T-helper 17 cell (primary cell): ENCODE measurements around the gene RFC3. TPM values are rescaled to one million over a fixed set of nuclear protein-coding genes. Genes with fewer than 3 reads are reported as not detected.
"Not testable (repeated sequence)": the region's sequence is repeated elsewhere in the genome, so short reads cannot be mapped to it uniquely, and the experiment has no call there.

Experiments used
- ATAC-seq: fragments of 150-1000 bp; cut with Tn5 transposase; 2 replicates; pipeline ENCODE4 v1.10.0; 2021; ENCODE audit warnings: mild to moderate bottlenecking, moderate library complexity
- DNase-seq, 3 donors: peaks; one replicate each; pipeline versions ENCODE4 v3.0.0 to v3.0.0-alpha.2; 2020 to 2021
- H3K9me3 ChIP-seq: one replicate; pipeline ENCODE4 v1.7.0; 2013; ENCODE audit warnings: low read length, mild to moderate bottlenecking; ENCODE audit not compliant: control insufficient read depth, poor library complexity, severe bottlenecking
- H3K27ac Mint-ChIP-seq: one replicate; pipeline ENCODE4 v1.8.0; 2022; ENCODE audit warnings: mild to moderate bottlenecking, moderate library complexity, mixed read lengths
- H3K27me3 Mint-ChIP-seq: one replicate; pipeline ENCODE4 v1.8.0; 2022; ENCODE audit warnings: mixed read lengths
- H3K36me3 Mint-ChIP-seq: one replicate; pipeline ENCODE4 v1.8.0; 2022; ENCODE audit warnings: low read depth, mixed read lengths
- H3K4me1 Mint-ChIP-seq: one replicate; pipeline ENCODE4 v1.8.0; 2022; ENCODE audit warnings: mild to moderate bottlenecking, mixed read lengths
- H3K4me3 Mint-ChIP-seq: one replicate; pipeline ENCODE4 v1.8.0; 2022; ENCODE audit warnings: mild to moderate bottlenecking, moderate library complexity, mixed read lengths
- total RNA-seq, 4 donors: library from RNA in 2 of 4; stranded (reverse) in 2 of 4; gene quantifications; one replicate each; pipeline ENCODE4 v1.2.3 and lab custom pipeline; 2022 to 2026

The RFC3 gene
- total RNA-seq (1 to 10 TPM; 4.6 to 6.2 TPM), total RNA-seq (lab: John Stamatoyannopoulos, UW) (6.9 to 8.8 reads per million in 2 donors)

GRCh38 chr13:33817901-33818706 is at the start of gene RFC3:
RFC3 (plus strand) TSS chr13:33818149; CDS start chr13:33818179, 30 bp downstream.
- peak; percentile 92 for ATAC-seq
- H3K4me3 Mint-ChIP-seq: peak within 1 kb of the TSS; percentile 97
- no peaks in the 10 kb centered on the region for H3K27me3 Mint-ChIP-seq
- peak; percentile 76 to 83 (median 77) for DNase-seq
- peak within 1 kb of the TSS; percentile 97 for H3K27ac Mint-ChIP-seq
- peaks cover 12% of the 10 kb centered on the region for H3K4me1 Mint-ChIP-seq
- no peaks in the 10 kb centered on the region for H3K9me3 ChIP-seq
- H3K36me3 Mint-ChIP-seq: no peaks in the 10 kb centered on the region

DNA sequence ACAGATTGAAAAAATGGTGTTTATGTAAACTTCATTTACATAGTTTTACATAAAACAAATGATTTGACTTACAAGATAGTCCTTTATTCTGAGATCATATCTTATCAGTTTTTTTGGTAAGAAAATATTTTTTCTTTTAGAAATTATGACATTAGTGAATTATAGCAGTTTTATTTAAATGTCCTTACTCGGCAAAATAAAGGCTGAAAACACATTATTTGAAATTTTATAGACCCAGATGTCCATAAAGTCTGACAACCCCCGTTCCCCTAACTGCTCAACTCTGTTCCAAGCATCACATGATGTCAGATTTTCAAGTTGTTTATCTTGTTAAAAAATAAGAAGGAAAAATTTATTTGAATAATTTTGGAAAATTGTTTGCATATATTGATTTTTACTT is 46.7 kb upstream of the RFC3 start:
- H3K27me3 Mint-ChIP-seq: peaks cover 38% of the 10 kb centered on the region
- no peak overlapping the region for H3K4me3 Mint-ChIP-seq
- no peak for DNase-seq
- ATAC-seq: no peak
- no peaks in the 10 kb centered on the region for H3K36me3 Mint-ChIP-seq
- no peak overlapping the region for H3K27ac Mint-ChIP-seq
- no peaks in the 10 kb centered on the region for H3K9me3 ChIP-seq
- peaks cover 2% of the 10 kb centered on the region for H3K4me1 Mint-ChIP-seq

- H3K36me3 Mint-ChIP-seq: no peaks in the 10 kb centered on the region
- no peak overlapping the region for H3K27ac Mint-ChIP-seq
- peaks cover 2% of the 10 kb centered on the region for H3K4me1 Mint-ChIP-seq
- H3K27me3 Mint-ChIP-seq: peaks cover 35% of the 10 kb centered on the region
- H3K9me3 ChIP-seq: no peaks in the 10 kb centered on the region
- H3K4me3 Mint-ChIP-seq: no peak overlapping the region
- no peak for DNase-seq
- no peak for ATAC-seq
Measured at GRCh38 chr13:33773790-33774462, 44.0 kb upstream of the RFC3 start.

- DNase-seq: no peak
- Mint-ChIP-seq H3K36me3 (no peaks in the 10 kb centered on the region), H3K27ac (peak overlapping the region; percentile 11), H3K27me3 (peaks cover 44% of the 10 kb centered on the region), H3K4me1 (peaks cover 2% of the 10 kb centered on the region), H3K4me3 (no peak overlapping the region)
- no peaks in the 10 kb centered on the region for H3K9me3 ChIP-seq
- ATAC-seq: no peak
Measured at GRCh38 chr13:33775339-33776108, 42.4 kb upstream of the RFC3 start.

DNA sequence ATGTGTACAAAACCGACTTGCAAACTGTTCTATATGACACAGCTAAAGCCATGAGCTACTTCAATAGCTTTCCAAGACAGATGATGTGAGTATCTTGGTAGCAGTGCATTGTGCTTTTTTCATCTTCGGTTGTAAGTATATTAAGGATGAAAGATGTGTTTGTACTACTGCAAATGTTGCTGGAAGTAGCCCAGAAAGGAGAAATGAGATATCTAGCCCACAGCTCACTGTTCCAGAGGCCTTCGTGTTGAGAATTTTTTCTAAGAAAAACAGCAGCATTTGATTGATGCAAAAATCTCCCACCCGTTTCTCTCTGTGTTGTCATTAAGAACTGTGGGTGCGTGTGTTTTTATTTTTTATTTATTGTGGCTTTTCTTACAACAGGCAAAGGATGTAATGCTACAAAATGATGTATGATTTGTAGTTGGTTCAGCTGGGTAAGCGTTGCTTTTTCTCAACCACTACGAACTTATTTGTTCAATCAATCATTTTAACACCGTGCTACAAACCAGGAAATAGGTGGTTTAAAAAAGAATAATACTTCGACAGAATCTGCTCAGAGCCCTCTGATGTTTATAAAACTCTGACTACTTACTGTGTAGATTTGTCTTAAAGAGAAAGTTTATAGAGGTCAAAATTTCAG is 41.6 kb upstream of the RFC3 start:
- no peak overlapping the region for H3K4me3 Mint-ChIP-seq
- H3K4me1 Mint-ChIP-seq: peaks cover 2% of the 10 kb centered on the region

DNA sequence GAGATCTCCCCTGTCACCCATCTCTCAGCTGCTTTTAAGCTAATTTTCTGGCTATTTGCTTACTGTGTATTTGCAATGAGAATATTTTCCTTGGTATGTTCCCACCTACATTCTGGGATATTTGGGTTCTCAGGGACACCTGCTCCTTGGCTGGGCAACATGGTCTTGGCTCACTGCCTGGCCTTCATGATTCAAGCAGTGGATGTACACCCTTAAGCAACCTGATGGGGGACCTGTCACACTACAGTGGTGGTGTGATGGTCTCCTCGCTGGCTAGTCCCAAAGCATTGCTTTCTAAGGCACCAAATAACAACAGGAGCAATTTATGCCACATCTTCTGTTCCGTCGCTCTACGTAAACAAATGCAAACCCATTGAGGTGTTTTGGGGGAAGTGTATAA is 35.3 kb upstream of the RFC3 start:
- Mint-ChIP-seq H3K27me3 (peaks cover 23% of the 10 kb centered on the region), H3K4me3 (no peak overlapping the region), H3K4me1 (peaks cover 5% of the 10 kb centered on the region), H3K27ac (no peak overlapping the region), H3K36me3 (no peaks in the 10 kb centered on the region)
- H3K9me3 ChIP-seq: no peaks in the 10 kb centered on the region
- DNase-seq (no peak), ATAC-seq (no peak)

More for the DNA sequence above, 41.6 kb upstream of the RFC3 start:
- DNase-seq (no peak), ATAC-seq (no peak)
- H3K27ac Mint-ChIP-seq: no peak overlapping the region
- H3K27me3 Mint-ChIP-seq: peaks cover 38% of the 10 kb centered on the region
- H3K9me3 ChIP-seq: no peaks in the 10 kb centered on the region
- no peaks in the 10 kb centered on the region for H3K36me3 Mint-ChIP-seq

GRCh38 chr13:33783212-33783611 is 34.7 kb upstream of the RFC3 start:
- H3K4me3 Mint-ChIP-seq, H3K27ac Mint-ChIP-seq, ATAC-seq, DNase-seq, H3K4me1 Mint-ChIP-seq, H3K36me3 Mint-ChIP-seq, H3K9me3 ChIP-seq: not testable (repeated sequence)
- peaks cover 23% of the 10 kb centered on the region for H3K27me3 Mint-ChIP-seq

DNA sequence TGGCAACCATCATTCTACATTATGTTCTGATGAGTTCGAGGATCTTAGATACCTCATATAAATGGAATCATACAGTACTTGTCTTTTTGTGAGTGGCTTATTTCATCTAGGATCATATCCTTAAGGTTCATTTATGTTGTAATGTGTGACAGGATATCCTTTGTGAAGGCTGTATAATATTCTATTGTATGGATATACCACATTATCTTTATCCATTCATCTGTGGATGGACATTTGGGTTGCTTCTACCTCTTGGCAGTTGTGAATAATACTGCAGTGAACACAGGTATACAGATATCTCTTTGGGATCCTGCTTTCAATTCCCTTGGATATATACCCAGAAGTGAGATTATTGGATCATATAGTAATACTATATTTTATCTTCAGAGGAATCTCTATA is 33.2 kb upstream of the RFC3 start:
- Mint-ChIP-seq H3K4me3 (no peak overlapping the region), H3K36me3 (no peaks in the 10 kb centered on the region), H3K27me3 (peaks cover 8% of the 10 kb centered on the region), H3K27ac (no peak overlapping the region), H3K4me1 (peaks cover 7% of the 10 kb centered on the region)
- no peaks in the 10 kb centered on the region for H3K9me3 ChIP-seq
- ATAC-seq (no peak), DNase-seq (no peak)

DNA sequence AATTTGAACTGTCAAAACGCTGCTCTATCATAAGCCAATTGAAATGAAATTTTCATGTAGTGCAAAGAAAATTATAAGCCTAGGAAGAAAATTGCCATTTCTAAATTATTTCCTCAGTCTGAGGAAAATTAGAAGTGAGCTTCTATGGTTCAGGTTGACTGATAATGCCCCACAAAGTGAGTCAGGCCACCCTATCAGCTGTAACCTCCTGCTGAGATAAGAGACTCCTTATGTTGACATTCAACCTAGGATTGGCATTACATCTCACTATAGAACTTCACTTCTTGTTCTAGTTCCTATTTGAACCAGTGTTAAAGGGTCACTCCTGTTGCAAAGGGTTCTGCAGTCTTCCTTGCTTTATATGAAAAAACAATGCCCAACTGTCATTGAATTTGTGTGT is 32.6 kb upstream of the RFC3 start:
- DNase-seq: no peak
- no peak for ATAC-seq
- Mint-ChIP-seq H3K27ac (no peak overlapping the region), H3K36me3 (no peaks in the 10 kb centered on the region), H3K4me3 (no peak overlapping the region), H3K27me3 (peaks cover 8% of the 10 kb centered on the region), H3K4me1 (peaks cover 7% of the 10 kb centered on the region)
- H3K9me3 ChIP-seq: no peaks in the 10 kb centered on the region

DNA sequence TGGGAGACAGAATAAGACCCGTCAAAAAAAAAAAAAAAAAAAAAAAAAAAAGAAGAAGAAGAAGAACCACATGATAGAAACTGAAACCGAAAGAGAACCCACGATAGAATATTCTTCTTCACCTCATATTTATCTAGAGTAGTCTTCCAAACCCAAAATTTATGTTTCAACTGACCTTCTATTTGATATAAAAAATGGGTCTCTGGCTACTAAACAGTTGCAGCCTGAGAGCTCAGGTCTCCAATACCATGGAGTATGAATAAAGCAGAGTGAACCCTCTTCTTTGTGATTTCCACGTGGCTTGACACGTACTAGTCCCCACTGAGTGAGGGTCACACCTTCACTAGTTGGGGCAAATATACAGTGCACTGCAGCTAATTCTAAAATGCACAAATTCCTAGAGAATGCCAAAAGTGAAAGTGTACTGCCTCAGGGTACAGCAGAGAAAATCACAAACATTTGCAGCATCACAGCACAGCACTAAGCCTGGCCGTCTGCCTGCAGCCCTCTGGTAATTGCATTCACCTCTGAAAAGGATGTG is 30.8 kb upstream of the RFC3 start:
- Mint-ChIP-seq H3K27me3 (peaks cover 8% of the 10 kb centered on the region), H3K36me3 (no peaks in the 10 kb centered on the region), H3K4me1 (peaks cover 7% of the 10 kb centered on the region), H3K4me3 (peak overlapping the region; percentile 78), H3K27ac (peak overlapping the region; percentile 57)
- no peak for DNase-seq
- peak; percentile 59 for ATAC-seq
- H3K9me3 ChIP-seq: no peaks in the 10 kb centered on the region

- H3K27me3 Mint-ChIP-seq: no peaks in the 10 kb centered on the region
- H3K27ac Mint-ChIP-seq: no peak overlapping the region
- no peak overlapping the region for H3K4me3 Mint-ChIP-seq
- no peaks in the 10 kb centered on the region for H3K9me3 ChIP-seq
- DNase-seq (no peak), ATAC-seq (no peak)
- H3K4me1 Mint-ChIP-seq: peaks cover 7% of the 10 kb centered on the region
- H3K36me3 Mint-ChIP-seq: no peaks in the 10 kb centered on the region
Measured at GRCh38 chr13:33789066-33789606, 28.8 kb upstream of the RFC3 start.

GRCh38 chr13:33789739-33790138 is 28.2 kb upstream of the RFC3 start:
- ATAC-seq: no peak
- Mint-ChIP-seq H3K4me3 (no peak overlapping the region), H3K36me3 (no peaks in the 10 kb centered on the region), H3K4me1 (peaks cover 7% of the 10 kb centered on the region), H3K27ac (no peak overlapping the region), H3K27me3 (no peaks in the 10 kb centered on the region)
- no peak for DNase-seq
- H3K9me3 ChIP-seq: no peaks in the 10 kb centered on the region
